SK-N-SH treated with all-trans-retinoic acid at 6 μM for 48 hours (cell line): Measurements from ENCODE around the gene PPP1R12B.

Experiments
- ISL1 ChIP-seq: fragments of 250-450 bp; sonication (Bioruptor Pico); IDR thresholded peaks from 2 replicates; pipeline ENCODE4 v2.1.2; 2022; ENCODE audit warnings: mild to moderate bottlenecking, moderate library complexity
- OSR1 ChIP-seq: fragments of 250-450 bp; sonication (Bioruptor Pico); IDR thresholded peaks from 2 replicates; pipeline ENCODE4 v1.8.0; 2022; ENCODE audit warnings: moderate library complexity, mild to moderate bottlenecking, inconsistent platforms

DNA sequence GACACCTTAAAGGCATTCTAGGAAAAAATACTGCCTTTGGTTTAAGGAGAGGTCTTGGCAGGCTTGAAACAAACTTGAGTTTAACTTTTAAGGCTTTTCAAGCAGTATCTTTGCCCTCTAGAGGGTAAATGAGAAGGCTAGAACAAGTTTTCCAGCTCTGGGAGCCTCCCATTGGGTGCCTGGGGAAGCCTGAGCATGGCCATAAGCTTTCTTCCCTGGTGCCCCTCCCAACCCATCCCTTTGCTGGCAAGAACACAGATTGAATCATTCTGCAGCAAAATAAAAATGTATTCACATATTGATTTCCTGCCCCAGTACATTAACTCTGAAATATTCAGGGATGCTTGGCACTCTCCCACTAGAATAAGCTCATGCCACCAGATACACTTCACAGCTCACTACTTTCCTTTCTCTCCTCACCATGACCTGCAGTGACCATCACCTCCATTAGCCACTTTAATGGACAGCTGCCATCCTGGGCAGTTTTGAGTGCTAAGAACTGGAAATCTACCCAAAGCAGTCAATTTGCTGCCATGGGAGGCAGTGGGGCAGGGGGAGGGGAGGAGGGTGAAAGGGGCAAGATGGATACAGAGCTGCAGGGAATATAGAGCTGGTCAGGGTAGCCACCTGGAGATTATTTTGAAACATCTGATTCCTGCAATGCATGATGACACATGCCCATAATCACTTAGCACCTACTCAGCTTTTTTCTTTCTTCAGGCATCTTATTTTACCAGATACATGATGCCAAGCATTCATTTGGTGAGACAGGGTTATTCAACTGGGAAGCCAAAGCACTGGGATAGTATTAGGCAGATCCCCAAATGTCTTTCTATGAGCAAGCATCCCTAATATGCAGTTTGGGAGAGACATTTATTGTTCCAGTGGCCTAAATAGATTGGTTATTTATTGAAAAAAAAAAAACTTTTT, 221.2 kb downstream of the PPP1R12B start:
- TF ChIP-seq ISL1 (0 out of 2 replicates have a peak, but pooled peaks have one; percentile 19), OSR1 (CRISPR knock-in tag) (0 out of 2 replicates have a peak, but pooled peaks have one; percentile 22)
